ENCODE results near the gene DCAF5.
A peak's percentile ranks its signal among the peaks of the same experiment; 100 is the strongest.

Gene DCAF5

DNA sequence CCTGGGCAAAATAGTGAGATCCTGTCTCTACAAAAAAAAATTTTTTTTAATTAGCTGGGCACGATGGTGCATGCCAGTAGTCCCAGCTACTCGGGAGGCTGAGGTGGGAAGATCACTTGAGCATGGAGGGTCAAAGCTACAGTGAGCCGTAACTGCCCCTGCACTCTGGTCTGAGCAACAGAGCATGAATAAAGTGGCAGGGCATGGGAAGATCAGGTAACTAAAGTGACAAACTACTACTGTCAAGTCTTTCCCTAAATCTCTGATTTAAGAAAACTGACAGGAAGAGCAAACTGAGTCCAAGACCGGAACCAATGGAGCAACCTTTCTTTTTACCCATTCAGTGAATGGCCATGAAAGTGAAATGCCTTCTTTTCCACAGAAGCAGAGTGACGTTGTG, 10.8 kb downstream of the DCAF5 start:
- DNase-seq (ENCODE audit: low spot score): no peak

DNA sequence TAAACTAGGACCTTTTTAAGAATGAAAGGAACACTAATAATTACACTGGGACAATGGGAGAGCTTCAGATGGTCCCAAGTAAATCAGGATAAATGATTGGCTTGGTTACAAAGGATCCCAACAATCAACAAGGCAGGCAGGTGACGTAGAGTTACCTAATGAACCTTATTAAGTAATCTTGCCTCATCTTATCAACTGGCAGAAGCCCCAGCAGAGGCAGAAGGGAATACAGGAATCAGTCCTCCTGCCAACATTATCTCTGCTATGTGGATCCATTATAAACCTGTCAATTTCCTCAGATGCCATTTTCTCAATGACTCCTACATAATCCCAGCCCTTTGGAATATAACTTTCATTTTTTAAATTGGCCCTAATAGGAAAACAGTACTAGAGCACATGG, 11.4 kb downstream of the DCAF5 start:
- DNase-seq (ENCODE audit: low spot score): no peak

DNA sequence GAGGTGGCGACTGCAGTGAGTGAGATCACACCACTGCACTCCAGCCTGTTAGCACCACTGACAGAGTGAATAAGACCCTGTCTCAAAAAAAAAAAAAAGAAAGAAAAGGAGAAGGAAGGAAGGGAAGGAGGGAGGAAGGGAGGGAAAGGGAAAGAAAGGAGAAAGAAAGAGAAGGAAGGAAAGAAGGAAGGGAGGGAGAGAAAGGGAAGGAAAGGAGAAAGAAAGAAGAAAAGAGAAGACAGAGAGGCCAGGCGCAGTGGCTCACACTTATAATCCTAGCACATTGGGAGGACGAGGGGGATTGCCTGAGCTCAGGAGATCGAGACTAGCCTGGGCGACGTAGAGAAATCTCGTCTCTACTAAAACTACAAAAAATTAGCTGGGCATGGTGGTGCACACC, 13.2 kb downstream of the DCAF5 start:
- no peak for DNase-seq (ENCODE audit: low spot score)

DNA sequence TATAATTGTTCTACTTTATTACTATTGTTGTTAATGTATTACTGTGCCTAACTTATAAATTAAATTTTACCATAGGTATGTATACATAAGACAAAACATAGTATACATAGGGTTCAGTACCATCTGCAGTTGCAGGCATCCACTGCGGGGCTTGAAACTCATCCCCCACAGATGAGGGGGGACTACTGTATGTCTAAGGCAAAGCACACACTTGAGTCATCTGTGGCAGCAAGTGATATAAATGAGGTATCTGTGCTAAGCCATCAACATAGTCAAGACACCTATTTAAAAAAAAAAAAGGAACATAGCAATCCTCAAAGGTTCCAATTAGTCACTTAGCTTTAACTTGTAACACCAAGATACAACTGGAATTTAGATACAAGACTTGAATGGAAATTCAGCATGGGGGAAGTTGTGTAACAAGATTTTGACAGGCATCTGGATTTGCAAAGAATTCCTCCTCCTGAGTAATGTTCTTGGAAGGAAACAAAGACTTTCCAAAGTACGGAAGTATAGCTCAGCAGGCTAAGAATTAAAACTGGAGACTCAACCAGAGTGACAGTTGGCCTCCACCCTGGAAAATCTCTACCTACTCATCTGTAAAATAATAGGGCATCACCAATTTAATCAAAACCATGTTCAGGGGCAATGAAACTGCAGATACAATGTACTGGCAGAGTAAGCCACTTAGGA, 14.9 kb downstream of the DCAF5 start:
- peak; percentile 13 for DNase-seq (ENCODE audit: low spot score)

DNA sequence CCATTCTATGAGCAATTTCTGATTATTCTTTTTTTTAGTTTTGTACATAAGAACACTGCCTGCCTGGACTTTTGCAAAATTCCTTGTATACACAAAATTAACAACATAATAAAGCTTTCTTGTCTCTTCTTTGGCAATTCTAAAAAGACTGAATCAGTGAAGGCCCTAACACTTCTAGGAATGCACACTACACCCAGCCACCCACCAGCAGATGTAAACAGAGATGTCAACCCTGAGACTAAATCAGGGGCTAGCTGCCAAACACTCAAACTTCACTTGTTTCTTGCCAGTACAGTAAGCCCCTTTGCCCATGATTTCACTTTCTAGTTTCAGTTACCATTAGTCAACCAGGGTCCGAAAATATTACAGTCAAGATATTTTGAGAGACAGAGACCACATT, 15.5 kb downstream of the DCAF5 start:
- no peak for DNase-seq (ENCODE audit: low spot score)

DNA sequence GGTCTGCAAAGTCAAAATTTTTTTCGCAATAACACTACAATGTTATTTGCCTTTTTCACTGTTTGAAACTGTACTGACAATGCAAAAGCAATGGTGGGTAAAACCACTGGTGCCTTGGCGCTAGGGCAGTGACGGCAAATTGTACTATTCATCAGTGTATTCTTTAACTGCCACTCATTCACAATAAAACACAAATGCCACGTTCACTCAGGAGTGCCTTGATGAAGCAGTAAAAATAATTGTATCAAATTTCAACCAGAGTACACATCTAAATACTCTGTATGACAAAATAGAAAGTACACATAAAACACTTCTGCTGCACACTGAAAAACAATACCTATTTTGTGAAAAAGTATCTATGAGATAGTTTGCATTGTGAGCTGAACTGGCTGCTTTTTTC, 17.8 kb downstream of the DCAF5 start:
- no peak for DNase-seq (ENCODE audit: low spot score)

DNA sequence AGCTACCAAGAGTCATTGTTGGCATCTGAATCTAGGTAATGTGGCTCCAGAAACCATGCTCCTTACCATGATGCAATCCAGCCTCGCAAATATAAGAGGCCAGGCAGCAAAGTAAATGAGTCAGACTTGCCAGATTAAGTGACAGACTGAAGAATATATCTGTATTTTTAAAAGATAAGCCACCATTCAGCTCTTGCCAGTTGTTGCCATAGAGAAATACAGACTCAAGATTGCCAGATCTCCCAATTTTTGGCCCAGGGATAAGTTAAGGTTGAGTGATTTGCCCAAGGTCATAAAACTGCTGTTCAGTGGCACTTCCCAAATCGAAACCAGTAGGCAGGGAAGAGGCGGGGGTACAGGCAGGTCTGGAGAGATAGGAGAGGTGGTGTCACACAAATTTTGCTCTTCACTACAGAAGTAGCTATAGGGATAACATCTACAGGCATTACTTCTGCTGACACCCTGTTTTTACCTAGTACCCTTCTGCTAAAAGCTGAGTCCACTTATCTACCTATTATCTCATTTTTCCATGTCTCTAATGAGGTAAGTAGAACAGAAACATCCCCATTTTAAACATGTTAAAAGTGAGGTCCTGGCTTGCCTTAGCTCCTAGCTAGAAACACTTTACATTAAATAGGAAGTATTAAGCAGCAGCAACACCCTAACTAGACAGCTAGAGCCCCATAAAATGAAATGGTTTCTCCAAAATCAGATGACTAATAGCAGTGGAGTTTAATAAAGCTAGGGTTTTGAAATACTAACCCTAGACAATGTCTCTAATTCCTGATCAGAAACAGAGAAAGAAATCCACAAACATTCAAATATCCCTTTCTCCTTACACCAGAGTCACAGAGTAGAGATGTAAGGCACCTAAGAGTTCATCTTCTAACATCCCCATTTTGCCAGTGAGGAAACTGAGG, 19.5 kb downstream of the DCAF5 start:
- DNase-seq (ENCODE audit: low spot score): peak; percentile 19

DNA sequence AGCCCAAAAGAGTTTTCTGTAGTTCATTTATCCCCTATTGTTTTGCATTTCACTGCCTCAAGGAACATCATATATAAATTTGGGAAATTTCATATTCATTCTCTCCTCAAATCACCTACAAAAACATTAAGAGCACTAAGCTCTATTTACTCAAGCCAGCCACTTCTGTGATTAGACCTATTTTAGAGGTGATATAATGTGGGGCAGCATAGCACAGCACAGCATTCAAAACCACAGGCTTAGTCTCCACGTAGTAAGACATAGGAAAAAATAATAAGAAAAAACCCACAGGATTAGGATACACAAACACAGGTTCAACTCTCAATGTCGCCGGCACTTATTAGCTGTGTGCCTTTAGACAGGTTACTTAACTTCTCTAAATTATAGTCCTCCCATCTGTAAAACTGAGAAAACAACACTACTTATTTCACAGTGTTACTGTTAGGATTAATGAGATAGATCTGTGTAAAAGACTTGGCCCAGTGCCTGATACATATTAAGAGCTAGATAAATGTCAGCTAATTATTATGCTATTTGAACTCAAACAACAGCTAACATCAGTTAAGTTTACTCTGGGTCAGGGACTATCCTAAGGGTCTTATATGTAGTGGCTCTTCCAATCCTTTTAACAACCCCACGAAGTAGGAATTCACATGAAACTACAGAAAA, 20.3 kb downstream of the DCAF5 start:
- no peak for DNase-seq (ENCODE audit: low spot score)

DNA sequence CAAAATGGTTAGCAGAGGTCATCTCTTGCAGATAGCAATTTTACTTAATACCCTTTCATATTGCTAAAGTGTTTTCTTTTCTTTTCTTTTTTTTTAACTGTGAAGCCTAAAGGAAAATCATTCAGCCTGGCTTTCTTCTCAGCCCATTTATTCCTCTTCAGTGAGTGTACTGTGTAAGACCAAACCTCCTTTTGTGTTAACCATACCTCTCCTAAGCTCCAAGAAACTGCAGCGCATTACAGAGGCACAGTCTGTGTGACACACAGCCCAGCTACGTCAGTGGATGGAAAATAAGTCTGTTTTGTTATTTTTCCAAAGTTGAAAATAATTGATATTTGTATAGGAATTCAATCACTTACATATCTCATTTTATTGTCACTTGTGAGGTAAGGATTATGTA, 21.7 kb downstream of the DCAF5 start:
- DNase-seq (ENCODE audit: low spot score): no peak

DNA sequence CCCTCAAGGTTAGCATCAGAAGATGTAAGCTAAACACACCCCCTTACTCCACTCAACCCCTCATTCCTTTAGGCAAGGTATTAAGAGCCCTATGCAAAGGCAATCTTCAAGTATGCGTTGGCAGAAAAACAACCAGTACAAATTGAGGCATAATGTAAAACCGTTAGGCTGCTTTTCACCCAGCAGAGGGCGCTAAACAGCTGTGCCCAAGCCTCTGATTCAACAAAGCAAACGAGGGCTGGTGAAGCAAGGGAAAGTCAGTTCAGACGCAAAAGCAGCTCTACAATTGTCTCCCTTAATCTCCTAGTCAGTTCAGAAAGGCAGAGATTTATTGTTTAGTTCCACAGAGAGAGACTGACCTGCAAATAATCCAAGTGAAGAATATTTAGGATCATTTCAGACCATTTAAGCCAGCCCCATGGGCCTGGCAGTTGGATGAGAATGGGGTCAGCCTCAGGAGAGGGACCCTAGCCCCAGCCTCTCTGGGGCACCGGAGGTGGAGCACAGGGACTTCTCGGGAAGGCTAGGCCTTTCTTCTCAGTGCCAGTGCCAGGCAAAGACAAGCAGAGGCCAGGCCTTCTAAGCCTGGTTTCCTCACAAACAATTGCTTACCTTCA, 23.5 kb downstream of the DCAF5 start:
- DNase-seq (ENCODE audit: low spot score): peak; percentile 82

DNA sequence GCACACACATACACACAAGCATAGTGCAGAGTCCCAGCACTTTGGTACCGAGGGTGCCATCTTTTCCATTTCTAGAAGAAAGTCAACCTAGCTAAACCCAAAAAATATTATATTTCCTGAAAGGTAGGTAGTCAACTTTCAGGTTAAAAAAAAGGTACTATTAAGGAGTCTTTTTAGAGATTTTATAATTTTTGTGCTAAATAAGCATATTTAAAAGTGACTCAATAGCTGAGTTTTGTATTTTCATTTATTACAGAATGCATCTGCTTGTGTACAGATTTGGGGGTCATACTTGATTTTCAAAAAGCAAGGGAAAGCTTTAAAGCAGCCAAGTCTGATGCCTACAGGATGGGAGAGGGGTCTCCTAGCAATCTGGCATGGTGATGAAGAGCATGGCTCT, 34.6 kb downstream of the DCAF5 start:
- DNase-seq (ENCODE audit: low spot score): no peak

DNA sequence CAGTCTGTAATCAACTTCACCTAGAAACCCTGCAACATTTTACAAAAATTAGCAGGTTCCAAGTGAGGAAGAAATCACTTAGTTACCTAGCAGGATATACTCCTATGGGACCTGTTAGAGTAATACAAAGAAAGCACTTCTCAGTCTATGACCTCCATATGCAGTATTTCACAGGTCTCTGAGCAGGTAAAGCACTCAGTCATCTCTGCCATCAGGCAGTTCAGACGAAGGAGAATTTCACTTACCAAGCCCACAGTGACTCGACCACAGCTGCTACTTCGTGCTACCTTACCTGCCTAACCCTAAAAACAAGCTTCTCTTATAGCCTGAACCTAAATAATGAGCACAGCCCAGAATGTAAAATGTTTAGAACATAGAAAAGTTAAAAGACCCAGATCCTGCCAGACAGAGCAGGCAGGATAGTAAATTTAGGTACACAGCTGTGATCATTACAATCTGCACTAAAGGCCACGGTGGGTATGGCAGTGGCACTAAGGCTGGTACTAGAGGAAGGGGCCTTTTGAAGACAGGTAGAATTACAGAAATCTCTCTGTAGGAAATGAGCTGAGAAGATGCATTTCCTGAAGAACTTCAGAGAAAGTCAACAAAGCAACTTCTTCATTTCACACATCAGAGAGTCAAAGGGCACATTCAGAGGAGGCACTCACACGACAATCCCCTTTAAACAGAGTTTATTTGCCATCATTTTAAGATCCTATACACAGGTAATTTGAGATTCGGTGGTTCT, 35.7 kb downstream of the DCAF5 start:
- no peak for DNase-seq (ENCODE audit: low spot score)

DNA sequence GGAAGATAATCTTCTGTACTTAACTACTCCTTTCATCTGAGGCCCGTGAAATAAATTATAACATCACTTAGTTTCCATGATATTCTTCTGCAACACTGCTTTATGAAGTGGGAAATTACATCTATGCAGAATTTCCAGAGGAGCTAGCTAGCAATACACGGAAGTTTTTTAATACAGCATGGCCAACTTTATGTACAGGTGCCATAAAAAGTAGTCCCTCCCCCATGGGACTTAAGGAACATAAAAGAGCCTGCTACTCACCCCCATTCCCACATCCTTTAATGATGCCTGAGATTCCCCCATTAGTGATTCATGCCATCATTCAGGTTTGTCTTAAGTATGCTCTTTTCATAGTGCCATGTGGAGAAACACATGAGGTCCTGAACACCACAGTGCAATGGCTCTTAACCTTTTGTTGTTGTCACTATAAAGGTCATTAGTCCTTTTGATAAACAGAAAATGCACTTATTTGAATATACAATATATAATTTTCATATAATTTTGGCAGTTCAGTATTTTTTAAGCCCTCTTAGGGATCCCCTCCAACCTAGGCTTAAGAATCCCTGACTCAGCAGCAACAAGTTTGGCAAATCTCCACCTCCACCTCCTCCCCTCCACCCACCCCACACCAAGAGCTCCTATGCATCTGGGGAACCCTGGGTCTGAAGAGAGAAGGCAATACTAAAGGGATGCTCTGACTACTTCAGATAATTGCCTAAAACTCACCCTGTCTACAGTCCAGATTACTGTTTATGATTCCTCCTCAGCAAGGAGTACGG, 37.3 kb downstream of the DCAF5 start:
- DNase-seq (ENCODE audit: low spot score): no peak

DNA sequence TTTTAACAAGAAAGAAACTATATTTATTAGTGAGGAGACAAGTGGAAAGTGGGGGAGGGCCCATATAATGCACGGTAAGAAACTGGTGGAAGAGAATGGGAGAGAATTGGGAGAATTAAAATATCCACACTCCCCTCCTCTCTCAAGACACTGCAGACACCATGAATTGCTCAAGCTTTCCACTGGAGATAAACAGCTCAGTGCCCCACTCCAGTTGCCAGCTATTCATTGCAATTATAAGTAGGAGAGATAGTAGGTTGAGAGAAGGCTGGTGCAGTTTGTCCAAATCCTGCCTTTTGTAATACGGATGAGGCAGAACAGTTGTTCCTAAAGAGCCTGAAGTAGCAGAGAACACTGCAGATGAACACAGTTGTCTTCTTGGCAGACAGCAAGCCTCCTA, 38.2 kb downstream of the DCAF5 start:
- DNase-seq (ENCODE audit: low spot score): no peak

DNA sequence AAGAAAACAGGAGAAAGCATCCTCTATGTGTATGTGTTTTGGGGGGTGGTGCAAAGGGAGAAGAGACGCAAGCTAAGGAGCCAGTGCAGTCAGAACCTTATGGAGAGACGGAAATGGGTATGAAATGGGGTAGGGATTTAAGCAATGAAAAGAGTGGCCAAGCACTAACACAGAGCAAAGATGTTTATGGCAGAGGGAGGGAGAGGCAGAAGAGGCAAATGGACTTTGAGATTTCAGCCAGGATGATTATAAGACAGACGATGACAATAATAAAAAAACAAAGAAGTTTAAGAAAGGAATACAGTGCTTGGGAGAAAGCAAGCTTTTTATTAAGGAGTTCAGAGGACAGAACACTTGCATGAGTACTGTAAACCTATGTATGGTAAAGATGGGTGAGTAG, 44.6 kb downstream of the DCAF5 start:
- DNase-seq (ENCODE audit: low spot score): no peak

DNA sequence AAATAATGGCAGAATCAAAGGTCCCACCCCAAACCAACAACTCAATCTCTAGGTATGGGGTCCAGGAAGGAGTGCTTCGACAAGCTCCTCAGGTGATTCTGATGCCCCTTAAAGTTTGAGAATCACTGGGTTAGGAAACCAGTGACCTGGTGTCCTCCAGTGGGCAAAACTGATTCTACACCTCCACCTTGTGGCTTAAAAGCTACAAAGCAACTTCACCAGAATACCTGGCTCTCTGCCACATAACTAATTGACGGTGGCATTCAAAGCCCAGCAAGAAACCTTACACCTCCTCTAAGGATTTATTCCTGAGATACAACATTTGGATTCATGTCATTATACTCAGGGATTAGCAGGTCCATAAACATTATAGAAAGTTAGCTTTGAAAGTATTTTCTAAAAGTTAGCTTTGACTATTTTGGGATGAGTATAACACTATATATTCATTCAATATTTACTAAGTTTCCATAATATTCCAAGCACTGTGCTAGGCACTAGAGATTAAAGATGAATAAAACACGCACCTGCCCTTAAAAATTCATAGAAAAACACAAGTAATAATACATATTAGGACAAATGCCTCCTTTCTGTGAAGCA, 45.4 kb downstream of the DCAF5 start:
- DNase-seq (ENCODE audit: low spot score): peak; percentile 47

DNA sequence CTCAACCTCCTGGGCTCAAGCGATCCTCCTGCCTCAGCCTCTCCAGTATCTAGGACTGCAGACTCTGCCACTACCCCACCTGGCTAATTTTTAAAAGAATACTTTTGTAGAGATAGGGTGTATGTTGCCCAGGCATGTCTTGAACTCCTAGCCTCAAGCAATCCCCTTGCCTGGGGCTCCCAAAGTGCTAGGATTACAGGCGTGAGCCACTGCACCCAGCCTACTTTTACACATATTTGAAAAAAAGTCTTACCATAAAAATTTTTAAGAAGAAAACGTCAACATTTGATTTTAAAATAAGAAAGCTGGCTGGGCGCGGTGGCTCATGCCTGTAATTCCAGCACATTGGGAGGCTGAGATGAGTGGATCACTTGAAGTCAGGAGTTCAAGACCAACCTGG, 46.5 kb downstream of the DCAF5 start:
- no peak for DNase-seq (ENCODE audit: low spot score)

DNA sequence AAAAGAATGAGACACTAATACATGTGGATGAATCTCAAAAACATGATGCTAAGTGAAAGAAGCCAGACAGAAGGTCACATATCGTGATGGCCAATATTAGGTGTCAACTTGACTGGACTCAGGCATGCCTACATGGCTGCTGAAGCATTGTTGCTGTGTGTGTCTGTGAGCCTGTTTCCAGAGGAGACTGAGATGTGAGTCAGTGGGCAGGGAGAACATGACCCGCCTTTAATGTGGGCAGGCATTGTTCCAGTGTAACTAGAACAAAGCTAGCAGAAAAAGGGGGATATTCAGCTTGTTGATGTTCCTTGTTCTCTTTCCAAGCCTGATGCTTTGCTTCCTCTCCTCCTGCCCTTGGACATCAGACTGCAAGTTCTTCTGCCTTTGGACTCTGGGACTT, 47.6 kb downstream of the DCAF5 start:
- no peak for DNase-seq (ENCODE audit: low spot score)

DNA sequence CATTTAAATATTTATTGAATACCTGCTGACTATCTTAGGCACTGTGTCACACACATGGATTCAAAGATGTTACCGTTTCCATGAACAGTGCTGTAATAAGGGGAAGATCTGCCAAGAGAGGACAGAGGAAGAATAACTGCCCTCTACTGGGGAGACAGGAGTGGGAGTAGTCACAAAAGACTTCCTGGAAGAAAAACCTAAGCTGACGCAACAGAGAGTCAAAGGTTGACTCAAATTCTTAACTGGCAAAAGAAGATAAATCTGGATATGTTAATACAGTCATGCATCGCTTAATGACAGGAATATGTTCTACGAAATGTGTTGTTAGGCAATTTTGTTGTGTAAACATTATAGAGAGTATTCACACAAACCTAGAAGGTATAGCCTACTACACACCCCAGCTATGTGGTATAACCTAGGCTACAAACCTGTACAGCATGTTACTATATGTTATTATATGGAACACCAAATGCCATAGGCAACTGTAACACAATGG, 51.5 kb downstream of the DCAF5 start:
- peak; percentile 26 for DNase-seq (ENCODE audit: low spot score)

DNA sequence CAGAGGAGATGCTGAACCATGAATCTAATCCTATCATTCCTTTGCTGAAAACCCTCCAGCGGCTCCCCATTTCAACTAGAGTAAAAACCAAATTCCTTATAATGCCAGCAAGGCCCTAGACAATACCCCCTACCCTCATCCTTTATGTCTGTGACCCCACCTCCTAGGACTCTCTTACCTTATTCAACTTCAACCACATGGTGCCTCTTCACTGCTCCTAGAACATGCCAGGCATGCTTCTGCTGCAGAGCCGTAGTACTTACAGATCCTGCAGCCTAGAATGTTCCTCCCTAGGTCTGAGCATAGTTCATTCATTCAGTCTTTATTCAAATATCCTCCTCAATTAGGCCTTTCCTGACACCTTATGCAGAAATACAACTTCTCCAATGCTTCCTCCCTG, 54.9 kb downstream of the DCAF5 start:
- DNase-seq (ENCODE audit: low spot score): no peak
